Motor neuron (in vitro differentiated cells): ENCODE measurements around the gene AMZ1. TPM values are rescaled to one million over a fixed set of nuclear protein-coding genes. Genes with fewer than 3 reads are reported as not detected.

ENCODE experiments used
- ATAC-seq, 8 experiments: fragments of 200-7000 bp; cut with Tn5 transposase; replicated peaks in 6 of 8; 2 replicates each; pipeline ENCODE4 v1.8.0; 2021; ENCODE audit warnings: mild to moderate bottlenecking in 8 of 8, moderate library complexity in 8 of 8
- H3K27ac ChIP-seq, 2 donors: fragments of 250-450 bp; sonication (Bioruptor Pico); 2 replicates each; pipeline ENCODE4 v1.9.0; 2021; ENCODE audit warnings: antibody characterized with exemption in 2 of 2, mild to moderate bottlenecking in 2 of 2, moderate library complexity in 1 of 2
- H3K4me1 ChIP-seq, 2 donors: fragments of 250-450 bp; sonication (Bioruptor Pico); replicated peaks in 1 of 2; 2 replicates each; pipeline ENCODE4 v1.6.1; 2021; ENCODE audit warnings: antibody characterized with exemption in 2 of 2, mild to moderate bottlenecking in 2 of 2, moderate library complexity in 1 of 2
- H3K4me3 ChIP-seq, 5 donors: fragments of 250-450 bp; sonication (Bioruptor Pico); 2 replicates each; pipeline ENCODE4 v1.9.0; 2021; ENCODE audit warnings: antibody characterized with exemption in 5 of 5, mild to moderate bottlenecking in 5 of 5, moderate library complexity in 4 of 5
- WGBS, 10 experiments: fragments of 450-650 bp; shearing (Covaris generic); methylation state at CpG; one replicate each; pipeline ENCODE4 v1.0.0; 2022; 5-methylcytosine and 5-hydroxymethylcytosine counted together
- in situ Hi-C, 9 experiments: fragments of 400-800 bp; cut with MboI; loops; one replicate each; pipeline ENCODE4 v1.15.0; 2021; ENCODE audit warnings: low sequenced_read_pairs in 9 of 9, low pct_unique_long_range_greater_than_20kb in 2 of 9; ENCODE audit not compliant: unreplicated experiment in 9 of 9
- total RNA-seq, 8 experiments: library from RNA; unstranded; fragments of 300-600 nt; gene quantifications; 2 replicates each; pipeline versions ENCODE4 v1.2.3 to v1.2.4, GENCODE V29; 2022

The AMZ1 gene
- total RNA-seq, 8 experiments from 2014 or later, result 0.64 to 3.7 (median 1.1) TPM

DNA sequence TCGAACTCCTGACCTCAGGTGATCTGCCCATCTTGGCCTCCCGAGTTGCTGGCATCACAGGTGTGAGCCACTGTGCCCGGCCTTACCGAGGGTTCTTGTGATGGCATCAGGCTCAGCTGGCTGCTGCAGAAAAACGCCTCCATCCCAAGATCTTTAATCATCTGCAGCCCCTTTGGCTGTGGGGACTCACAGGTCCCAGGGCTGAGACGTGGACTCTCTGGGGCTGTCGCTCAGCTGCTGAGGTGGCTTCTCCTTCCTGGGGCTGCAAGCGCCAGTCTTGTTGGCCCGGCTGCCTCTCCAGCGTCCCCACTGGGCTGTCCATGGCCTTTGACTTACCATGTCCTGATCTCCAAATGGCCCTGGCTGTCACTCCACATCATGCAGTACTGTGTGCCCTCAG lies 20.0 kb downstream of the AMZ1 start:
- peaks cover 9 to 25% of the 10 kb centered on the region in 2 donors for H3K4me1 ChIP-seq
- H3K27ac ChIP-seq, result no peak overlapping the region
- H3K4me3 ChIP-seq, result no peak overlapping the region
- WGBS, 10 experiments, result 90 to 100% (median 90%) methylated on average over 2 of the region's 10 CpGs; no CpG with 5 or more reads in 7 of the 10 experiments
- ATAC-seq, result no peak
- in situ Hi-C loops, result no loop called here

DNA sequence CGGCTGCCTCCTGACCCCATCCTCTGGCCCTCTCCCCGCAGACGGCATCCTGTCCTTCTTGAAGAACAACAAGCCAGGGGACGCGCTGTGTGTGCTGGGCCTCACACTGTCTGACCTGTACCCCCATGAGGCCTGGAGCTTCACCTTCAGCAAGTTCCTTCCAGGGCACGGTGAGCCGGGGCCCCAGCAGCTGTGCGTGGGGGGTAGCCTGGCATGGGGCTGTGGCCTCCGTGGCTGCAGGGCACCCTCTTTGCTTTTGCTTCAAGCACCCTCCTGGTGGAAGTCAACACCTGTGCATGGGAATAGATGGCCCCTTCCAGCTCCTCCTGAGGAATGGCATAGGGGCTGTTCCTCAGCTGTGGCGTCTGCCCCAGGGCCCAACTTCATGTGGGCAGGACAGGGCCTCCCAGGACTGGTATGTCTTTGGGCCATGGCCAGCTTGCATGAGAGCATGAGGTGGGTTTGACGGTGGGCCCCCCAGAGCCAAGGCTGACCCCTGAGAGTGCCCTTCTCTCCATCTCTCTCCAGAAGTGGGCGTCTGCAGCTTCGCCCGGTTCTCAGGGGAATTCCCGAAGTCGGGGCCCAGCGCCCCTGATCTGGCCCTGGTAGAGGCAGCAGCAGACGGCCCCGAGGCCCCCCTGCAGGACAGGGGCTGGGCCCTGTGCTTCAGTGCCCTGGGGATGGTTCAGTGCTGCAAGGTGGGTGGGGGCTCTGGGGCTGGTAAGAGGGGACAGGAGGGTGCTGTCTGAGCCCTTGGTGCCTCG lies 20.7 kb downstream of the AMZ1 start:
- Histone ChIP-seq H3K4me3 (no peak overlapping the region), H3K4me1 (peaks cover 16 to 30% of the 10 kb centered on the region in 2 donors), H3K27ac (no peak overlapping the region)
- 67 to 87% (median 80%) methylated on average over 1 to 4 of the region's 20 CpGs; no CpG with 5 or more reads in 7 of the 10 experiments for WGBS, 10 experiments
- no peak for ATAC-seq
- in situ Hi-C loops, result no loop called here

DNA sequence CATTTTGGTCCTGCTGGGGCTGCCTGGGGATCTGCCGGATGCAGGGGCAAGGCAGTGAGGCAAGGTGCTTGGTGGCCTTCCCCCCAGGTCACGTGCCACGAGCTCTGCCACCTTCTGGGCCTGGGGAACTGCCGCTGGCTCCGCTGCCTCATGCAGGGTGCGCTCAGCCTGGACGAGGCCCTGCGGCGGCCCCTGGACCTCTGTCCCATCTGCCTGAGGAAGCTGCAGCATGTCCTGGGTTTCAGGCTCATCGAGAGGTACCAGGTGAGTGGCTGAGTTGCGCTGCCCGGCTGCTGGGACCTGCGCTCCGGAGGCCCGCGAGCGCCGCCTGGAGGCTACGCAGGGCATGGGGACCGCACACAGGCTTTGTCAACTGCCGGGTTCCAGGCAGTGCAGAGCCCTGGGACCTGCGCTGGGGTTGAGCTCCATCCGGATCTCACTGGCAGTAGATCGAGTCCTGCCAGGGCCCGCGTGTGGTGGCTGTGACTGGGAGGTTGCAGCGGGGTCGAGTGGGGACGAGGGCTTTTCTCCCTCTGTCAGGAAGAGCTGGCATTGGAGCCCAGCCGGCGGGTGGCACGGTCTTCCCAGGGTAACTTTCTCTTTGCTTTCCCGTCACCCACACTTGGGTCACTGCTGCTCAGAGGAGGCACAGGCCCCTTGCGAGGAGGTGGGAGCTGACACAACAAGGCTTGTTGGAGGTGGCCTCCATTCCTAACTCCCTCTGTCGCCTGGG lies 21.7 kb downstream of the AMZ1 start:
- Histone ChIP-seq H3K4me1 (peaks cover 20 to 32% of the 10 kb centered on the region in 2 donors), H3K4me3 (no peak overlapping the region), H3K27ac (no peak overlapping the region)
- in situ Hi-C loops, result no loop called here
- peak; percentile 44 to 95 (median 65) for ATAC-seq
- WGBS, 10 experiments, result 14 to 94% (median 55%) methylated on average over 1 to 6 of the region's 35 CpGs; no CpG with 5 or more reads in 5 of the 10 experiments

DNA sequence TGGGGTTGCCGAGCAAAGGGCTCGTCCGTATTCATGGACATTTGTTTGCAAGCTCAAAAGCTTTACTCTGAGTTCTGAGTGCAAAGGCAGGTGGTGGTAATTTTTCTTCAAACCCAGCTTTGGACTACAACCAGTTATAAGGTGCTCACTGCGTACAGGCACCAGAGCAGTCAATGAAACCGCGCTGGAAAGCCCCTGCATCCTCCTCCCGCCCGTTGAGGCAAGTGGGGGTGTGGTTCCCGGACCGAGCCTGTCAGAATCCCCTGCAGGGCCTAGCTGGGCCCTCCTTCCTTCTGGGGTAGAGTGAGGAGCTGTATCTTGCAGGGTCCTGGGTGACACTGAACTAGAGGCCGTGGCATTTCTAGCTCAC lies 22.3 kb downstream of the AMZ1 start:
- Histone ChIP-seq H3K4me1 (peaks cover 20 to 32% of the 10 kb centered on the region in 2 donors), H3K27ac (no peak overlapping the region), H3K4me3 (no peak overlapping the region)
- in situ Hi-C loops, result no loop called here
- 25 to 100% (median 76%) methylated on average over 1 to 8 of the region's 11 CpGs; no CpG with 5 or more reads in 6 of the 10 experiments for WGBS, 10 experiments
- peak in 3 of 8 experiments; percentile 4 to 10 (median 5) for ATAC-seq

DNA sequence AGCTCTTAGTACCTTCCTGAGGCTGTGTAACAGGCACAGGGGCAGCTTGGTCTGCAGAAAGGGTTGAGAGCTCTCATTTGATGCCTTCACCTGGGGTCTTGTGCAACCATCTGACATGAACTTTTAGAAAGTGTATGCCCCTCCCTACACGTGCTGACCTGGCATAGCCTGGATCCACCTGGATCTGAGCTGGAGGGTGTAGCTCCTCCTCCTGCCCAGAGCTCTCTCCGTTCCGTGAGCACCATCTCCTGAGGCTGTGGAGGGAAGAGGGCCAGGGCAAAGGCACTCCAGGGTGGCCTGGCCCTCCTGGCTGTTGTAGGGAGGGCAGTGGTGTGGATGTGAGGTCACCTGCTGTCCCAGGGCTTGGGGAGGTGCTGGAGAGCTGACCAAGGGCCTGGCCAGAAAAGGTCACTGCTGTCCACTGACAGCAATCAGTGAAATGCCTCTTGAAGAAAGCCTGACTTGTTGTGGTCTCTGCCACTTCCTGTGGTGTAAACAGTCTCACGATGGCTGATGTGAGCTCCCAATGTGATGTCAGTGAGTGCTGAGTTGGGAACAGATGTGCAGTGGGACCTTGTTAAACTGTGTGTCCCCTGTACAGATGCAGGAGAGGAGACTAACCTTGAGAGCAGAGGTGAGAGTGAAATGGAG lies 23.0 kb downstream of the AMZ1 start:
- no peak for ATAC-seq
- H3K4me3 ChIP-seq, result no peak overlapping the region
- 29 to 100% (median 40%) methylated on average over 1 of the region's 4 CpGs; no CpG with 5 or more reads in 7 of the 10 experiments for WGBS, 10 experiments
- in situ Hi-C loops, result no loop called here
- no peak overlapping the region for H3K27ac ChIP-seq
- peaks cover 25 to 38% of the 10 kb centered on the region in 2 donors for H3K4me1 ChIP-seq

DNA sequence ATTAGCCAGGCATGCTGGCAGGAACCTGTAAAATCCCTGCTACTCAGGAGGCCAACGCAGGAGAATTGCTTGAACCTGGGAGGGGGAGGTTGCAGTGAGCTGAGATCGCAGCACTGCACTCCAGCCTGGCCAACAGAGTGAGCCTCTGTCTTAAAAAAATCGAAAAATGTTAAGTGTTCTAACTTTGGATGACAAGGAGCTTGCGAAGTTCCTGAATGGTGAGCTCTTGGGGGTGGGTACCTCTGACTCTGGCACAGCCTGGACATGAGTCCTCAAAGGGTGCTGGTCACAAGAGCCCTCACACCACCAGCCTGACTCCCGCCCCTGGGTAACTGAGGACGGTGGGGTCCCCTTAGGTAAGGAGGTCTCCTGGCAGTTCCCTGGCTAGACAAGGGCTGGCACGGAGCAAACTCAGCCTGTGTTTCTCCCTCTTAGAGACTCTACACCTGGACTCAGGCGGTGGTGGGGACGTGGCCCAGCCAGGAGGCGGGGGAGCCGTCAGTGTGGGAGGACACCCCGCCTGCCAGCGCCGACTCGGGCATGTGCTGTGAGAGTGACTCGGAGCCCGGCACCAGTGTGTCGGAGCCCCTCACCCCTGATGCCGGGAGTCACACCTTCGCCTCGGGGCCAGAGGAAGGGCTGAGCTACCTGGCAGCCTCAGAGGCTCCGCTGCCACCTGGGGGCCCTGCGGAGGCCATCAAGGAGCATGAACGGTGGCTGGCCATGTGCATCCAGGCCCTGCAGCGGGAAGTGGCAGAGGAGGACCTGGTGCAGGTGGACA lies 24.1 kb downstream of the AMZ1 start:
- H3K4me3 ChIP-seq, result no peak overlapping the region
- H3K27ac ChIP-seq, result no peak overlapping the region
- peaks cover 36 to 48% of the 10 kb centered on the region in 2 donors for H3K4me1 ChIP-seq
- WGBS, 10 experiments, result 79 to 100% (median 81%) methylated on average over 1 to 6 of the region's 25 CpGs; no CpG with 5 or more reads in 5 of the 10 experiments
- in situ Hi-C loops, result no loop called here
- no peak for ATAC-seq

DNA sequence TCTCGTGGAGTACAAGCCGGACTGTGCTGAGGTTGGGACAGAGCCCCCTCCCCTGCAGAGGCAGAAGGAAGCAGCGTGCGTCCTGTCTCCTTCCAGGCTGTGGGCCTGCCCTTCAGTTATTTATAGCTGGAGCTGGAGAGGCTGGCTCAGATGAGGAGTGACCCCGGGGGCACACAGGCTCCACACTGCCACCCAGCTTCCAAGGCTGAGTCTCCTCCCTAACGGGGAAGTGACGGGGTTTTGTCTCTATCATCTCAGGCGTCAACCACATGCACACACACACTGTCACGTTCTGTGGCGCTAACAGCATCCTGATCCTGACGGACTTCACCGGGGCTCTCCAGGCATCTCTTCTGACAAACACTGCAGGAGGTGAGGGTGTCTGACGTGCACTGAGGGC lies 25.4 kb downstream of the AMZ1 start:
- peak overlapping the region; percentile 18 to 48 for H3K27ac ChIP-seq

DNA sequence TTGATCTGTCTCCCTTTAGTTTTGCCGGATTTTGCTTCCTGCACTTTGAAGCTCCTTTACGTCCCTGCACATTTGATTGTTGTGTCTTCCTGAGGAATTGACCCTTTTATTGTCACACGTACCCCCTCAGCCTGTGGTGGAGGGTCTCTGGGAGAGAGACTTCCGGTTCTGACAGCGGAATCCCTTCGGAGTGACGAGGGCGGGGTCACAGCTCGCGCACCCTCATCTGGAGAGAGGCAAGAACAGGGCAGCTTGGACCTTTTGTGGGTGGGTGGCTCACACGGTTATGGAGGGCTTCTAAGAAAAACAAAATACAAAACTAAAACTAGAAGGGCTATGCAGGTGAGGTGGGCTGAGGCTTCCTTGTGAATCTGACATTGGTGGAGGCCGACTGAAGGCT lies 26.0 kb downstream of the AMZ1 start:
- in situ Hi-C loops, result no loop called here
- Histone ChIP-seq H3K4me1 (peaks cover 49 to 59% of the 10 kb centered on the region in 2 donors), H3K4me3 (no peak overlapping the region), H3K27ac (no peak overlapping the region)
- no peak for ATAC-seq
- WGBS, 10 experiments, result 50 to 100% (median 82%) methylated on average over 2 to 11 of the region's 12 CpGs; no CpG with 5 or more reads in 2 of the 10 experiments

More for the DNA sequence above, 25.4 kb downstream of the AMZ1 start:
- WGBS, 10 experiments, result 0 to 100% (median 55%) methylated on average over 1 to 11 of the region's 13 CpGs; no CpG with 5 or more reads in 5 of the 10 experiments
- Histone ChIP-seq H3K4me3 (no peak overlapping the region), H3K4me1 (peaks cover 49 to 56% of the 10 kb centered on the region in 2 donors)
- peak in 6 of 8 experiments; percentile 6 to 87 (median 82) for ATAC-seq
- in situ Hi-C loops, result no loop called here

DNA sequence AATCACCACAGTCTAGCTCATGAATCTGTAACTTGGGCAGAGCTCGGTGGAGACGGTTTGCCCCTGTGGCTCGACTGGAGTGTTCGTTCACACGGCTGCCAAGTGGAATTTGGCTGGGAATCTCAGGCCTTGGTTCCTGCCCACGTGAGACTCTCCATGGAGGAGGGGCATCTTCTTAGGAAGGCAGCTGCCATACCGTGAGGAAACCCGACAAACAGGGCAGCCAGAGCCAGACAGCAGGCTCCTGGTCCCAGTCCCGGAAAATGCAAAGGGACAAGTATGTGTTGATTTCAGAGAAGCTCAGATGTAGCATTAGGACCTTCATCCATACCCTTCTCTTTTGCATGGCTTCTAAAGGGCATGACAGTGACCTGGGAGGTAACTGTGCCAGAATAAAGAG lies 26.6 kb downstream of the AMZ1 start:
- in situ Hi-C loops, result no loop called here
- ATAC-seq, result no peak
- WGBS, 10 experiments, result 80 to 100% (median 93%) methylated on average over 1 to 8 of the region's 9 CpGs; no CpG with 5 or more reads in 5 of the 10 experiments
- Histone ChIP-seq H3K4me1 (peaks cover 49 to 55% of the 10 kb centered on the region in 2 donors), H3K27ac (no peak overlapping the region), H3K4me3 (no peak overlapping the region)

DNA sequence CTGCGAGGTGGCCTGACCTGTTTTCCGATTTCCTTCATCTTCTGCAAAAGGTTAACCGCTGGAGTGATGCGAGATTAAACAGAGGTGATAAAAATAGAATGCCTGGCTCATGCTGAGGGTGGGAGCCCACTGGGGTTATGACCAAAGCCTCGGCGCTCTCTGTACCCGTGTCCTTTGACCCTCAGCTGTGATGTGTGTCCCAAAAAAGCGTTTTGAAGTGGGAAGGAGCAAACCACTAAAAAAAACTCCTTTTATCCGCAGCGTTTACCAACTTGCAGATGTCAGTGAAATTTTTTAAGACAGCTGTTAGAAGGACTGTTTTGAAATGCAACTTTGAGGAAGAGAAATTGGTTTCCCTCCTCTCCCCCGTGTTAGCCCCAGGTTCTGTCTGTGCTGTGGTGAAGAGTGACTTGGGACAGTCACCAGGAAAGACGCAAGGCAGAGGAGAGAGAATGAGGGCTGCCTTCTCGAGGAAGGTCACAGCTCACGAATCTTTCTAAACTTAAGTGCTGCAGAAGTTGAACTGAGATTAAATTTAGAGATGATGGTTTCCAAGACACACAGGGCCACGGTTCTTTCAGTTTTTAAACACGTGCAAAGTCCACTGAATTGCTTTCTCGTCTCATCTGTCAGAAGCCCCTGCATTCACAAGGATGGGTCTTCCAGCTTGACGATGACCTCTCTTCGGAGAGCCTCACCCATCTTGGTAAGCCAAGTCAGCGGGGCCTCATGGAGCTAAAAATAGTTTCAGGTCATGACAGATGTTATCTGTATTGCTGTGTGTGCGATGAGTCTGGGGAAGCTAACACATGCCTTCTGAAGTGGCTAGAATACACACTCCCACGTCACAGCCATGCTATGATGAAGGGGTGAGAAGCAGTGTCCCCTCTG lies 27.6 kb downstream of the AMZ1 start:
- ATAC-seq, result no peak
- Histone ChIP-seq H3K4me3 (no peak overlapping the region), H3K27ac (no peak overlapping the region), H3K4me1 (peaks cover 46% of the 10 kb centered on the region in 2 donors)
- 38 to 100% (median 87%) methylated on average over 2 to 13 of the region's 22 CpGs for WGBS, 10 experiments
- in situ Hi-C loops, result no loop called here

DNA sequence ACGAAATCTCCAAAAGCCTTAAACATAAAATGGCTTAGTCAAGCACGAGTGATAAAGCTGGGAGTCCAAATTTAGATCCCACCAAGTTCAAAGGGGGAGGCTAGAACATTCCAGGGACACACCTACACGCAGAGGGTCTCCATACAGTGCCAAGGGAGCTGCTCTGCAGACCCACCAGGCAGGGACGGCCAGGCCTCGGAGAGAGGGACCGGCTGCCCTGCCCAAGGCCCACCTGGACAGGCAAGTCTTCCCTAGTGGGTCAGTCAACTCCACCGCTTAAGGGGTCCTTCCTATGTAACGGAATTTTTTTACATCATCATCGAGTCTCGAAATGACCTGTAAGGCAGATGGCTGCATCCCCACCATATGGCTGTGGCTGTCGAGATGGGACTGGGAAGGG lies 28.5 kb downstream of the AMZ1 start:
- 80 to 100% (median 97%) methylated on average over 1 to 8 of the region's 11 CpGs; no CpG with 5 or more reads in 3 of the 10 experiments for WGBS, 10 experiments
- Histone ChIP-seq H3K4me3 (no peak overlapping the region), H3K4me1 (peaks cover 44 to 46% of the 10 kb centered on the region in 2 donors), H3K27ac (peak overlapping the region in 1 of 2 donors; percentile 68)
- in situ Hi-C loops, result no loop called here
- ATAC-seq, result no peak
